ENCODE results near the gene LRMDA. TPM values are rescaled to one million over a fixed set of nuclear protein-coding genes. Genes with fewer than 3 reads are reported as not detected.

The LRMDA gene
- total and polyA plus RNA-seq, 10 of the 15 experiments (the other 5 are each of a cell fraction or from before 2014, with no cell fraction given) = 0.07 to 0.54 (median 0.29) TPM; not detected in 4

DNA sequence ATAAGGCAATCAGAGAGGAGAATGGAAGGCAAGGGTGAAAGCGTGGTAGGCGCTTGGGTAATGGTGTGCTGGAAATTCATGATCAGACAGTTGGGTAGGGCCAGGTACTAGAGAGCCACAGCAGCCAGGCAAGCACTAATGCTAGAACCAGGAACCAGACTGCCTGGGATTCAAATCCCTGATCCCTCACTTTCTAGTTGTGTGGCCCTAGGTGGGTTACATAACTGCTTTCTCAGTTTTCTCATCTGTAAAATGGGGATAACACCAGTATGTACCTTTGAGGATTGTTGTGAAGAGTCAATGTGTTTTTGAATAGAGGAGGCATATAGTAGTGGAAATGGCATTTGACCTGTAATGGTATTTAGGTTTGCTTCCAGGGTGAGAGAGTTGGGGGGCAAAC is 225.9 kb downstream of the LRMDA start:
- no peaks in the 10 kb centered on the region for H3K4me1 ChIP-seq (ENCODE audit: control insufficient read depth, insufficient read depth, low read length)
- FAIRE-seq = no peak
- no peaks in the 10 kb centered on the region for H3K79me2 ChIP-seq (ENCODE audit: control insufficient read depth, insufficient read depth, low read length)
- ATAC-seq = no peak
- CTCF ChIA-PET = no interaction called here
- no peaks in the 10 kb centered on the region for H3K9me3 ChIP-seq (replicated peaks; ENCODE audit: control insufficient read depth, insufficient read depth, low read length)
- POLR2A ChIA-PET = no interaction called here
- intact Hi-C loops (cut with micrococcal nuclease; ENCODE audit: unreplicated experiment) = no loop called here
- H2AFZ ChIP-seq (ENCODE audit: control insufficient read depth, low read depth, low read length) = no peak overlapping the region
- no peak overlapping the region for H3K27ac ChIP-seq (ENCODE audit: control insufficient read depth, insufficient read depth)
- no peaks in the 10 kb centered on the region for H3K36me3 ChIP-seq (ENCODE audit: control insufficient read depth in 2 of 2, insufficient read depth in 2 of 2, low read length in 1 of 2)
- RAD21 ChIA-PET (ENCODE audit: unreplicated experiment) = no interaction called here
- H3K4me3 ChIP-seq = no peak overlapping the region
- 0% methylated on average over 2 of the region's 2 CpGs for WGBS (ENCODE audit: insufficient coverage, insufficient replicate concordance, low lambda C conversion rate, missing lambda C conversion rate)
- no peaks in the 10 kb centered on the region; a peak in 1 of 4 replicates for H3K27me3 ChIP-seq (replicated peaks in 1 of 2; ENCODE audit: control insufficient read depth in 2 of 2, insufficient read depth in 2 of 2, low read length in 1 of 2)
- in situ Hi-C loops (cut with MboI) = no loop called here
- no peak for DNase-seq (ENCODE audit: low read depth, low spot score)
- BruUV-seq (replicated peaks) = no TSS peak
- TF ChIP-seq, protein P1, sequence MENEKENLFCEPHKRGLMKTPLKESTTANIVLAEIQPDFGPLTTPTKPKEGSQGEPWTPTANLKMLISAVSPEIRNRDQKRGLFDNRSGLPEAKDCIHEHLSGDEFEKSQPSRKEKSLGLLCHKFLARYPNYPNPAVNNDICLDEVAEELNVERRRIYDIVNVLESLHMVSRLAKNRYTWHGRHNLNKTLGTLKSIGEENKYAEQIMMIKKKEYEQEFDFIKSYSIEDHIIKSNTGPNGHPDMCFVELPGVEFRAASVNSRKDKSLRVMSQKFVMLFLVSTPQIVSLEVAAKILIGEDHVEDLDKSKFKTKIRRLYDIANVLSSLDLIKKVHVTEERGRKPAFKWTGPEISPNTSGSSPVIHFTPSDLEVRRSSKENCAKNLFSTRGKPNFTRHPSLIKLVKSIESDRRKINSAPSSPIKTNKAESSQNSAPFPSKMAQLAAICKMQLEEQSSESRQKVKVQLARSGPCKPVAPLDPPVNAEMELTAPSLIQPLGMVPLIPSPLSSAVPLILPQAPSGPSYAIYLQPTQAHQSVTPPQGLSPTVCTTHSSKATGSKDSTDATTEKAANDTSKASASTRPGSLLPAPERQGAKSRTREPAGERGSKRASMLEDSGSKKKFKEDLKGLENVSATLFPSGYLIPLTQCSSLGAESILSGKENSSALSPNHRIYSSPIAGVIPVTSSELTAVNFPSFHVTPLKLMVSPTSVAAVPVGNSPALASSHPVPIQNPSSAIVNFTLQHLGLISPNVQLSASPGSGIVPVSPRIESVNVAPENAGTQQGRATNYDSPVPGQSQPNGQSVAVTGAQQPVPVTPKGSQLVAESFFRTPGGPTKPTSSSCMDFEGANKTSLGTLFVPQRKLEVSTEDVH (IDR thresholded peaks at IDR 0.05; ENCODE audit: low read depth, partially characterized antibody) = no peak
- no peak overlapping the region for H3K9ac ChIP-seq (ENCODE audit: control insufficient read depth, insufficient read depth, low read length)
- SMC1A ChIA-PET (ENCODE audit: uncharacterized antibody, unreplicated experiment) = no interaction called here
- no peak overlapping the region for H3K4me2 ChIP-seq (ENCODE audit: control insufficient read depth, insufficient read depth)
- no peaks in the 10 kb centered on the region for H4K20me1 ChIP-seq (ENCODE audit: control insufficient read depth, insufficient read depth)

DNA sequence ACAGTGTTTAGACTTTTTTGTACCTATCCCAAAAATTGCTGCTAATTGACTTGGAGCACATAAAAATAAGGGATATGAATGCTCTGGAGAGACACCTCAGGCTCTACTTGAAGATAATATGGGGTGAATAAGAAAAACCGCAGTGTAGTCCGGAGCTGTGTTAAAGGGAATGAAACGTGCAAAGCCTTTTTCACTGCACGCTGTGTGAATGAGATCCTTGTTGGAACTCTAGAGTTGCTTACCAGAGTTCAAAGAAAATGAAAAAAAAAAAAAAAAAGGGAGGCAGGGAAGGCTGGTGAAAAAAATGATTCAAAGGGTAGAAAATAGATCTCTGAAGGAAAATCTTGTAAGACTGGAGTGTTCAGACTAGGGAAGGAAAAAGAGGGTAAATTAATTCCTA is 226.6 kb downstream of the LRMDA start:
- Histone ChIP-seq H2AFZ (ENCODE audit: control insufficient read depth, low read depth, low read length) (no peak overlapping the region), H3K4me2 (ENCODE audit: control insufficient read depth, insufficient read depth) (no peak overlapping the region), H3K36me3 (ENCODE audit: control insufficient read depth in 2 of 2, insufficient read depth in 2 of 2, low read length in 1 of 2) (no peaks in the 10 kb centered on the region), H3K27me3 (replicated peaks in 1 of 2; ENCODE audit: control insufficient read depth in 2 of 2, insufficient read depth in 2 of 2, low read length in 1 of 2) (no peaks in the 10 kb centered on the region; a peak in 2 of 4 replicates), H3K79me2 (ENCODE audit: control insufficient read depth, insufficient read depth, low read length) (no peaks in the 10 kb centered on the region), H3K9ac (ENCODE audit: control insufficient read depth, insufficient read depth, low read length) (no peak overlapping the region), H4K20me1 (ENCODE audit: control insufficient read depth, insufficient read depth) (no peaks in the 10 kb centered on the region), H3K4me3 (no peak overlapping the region), H3K4me1 (ENCODE audit: control insufficient read depth, insufficient read depth, low read length) (no peaks in the 10 kb centered on the region), H3K9me3 (replicated peaks; ENCODE audit: control insufficient read depth, insufficient read depth, low read length) (no peaks in the 10 kb centered on the region), H3K27ac (ENCODE audit: control insufficient read depth, insufficient read depth) (no peak overlapping the region)
- BruUV-seq (replicated peaks) = no TSS peak
- no peak for ATAC-seq
- no peak for TF ChIP-seq TARDBP (IDR thresholded peaks at IDR 0.05; ENCODE audit: borderline replicate concordance)
- no peak for TF ChIP-seq MYB (IDR thresholded peaks at IDR 0.05; ENCODE audit: borderline replicate concordance, low read depth, low read length)
- ChIA-PET SMC1A (ENCODE audit: uncharacterized antibody, unreplicated experiment) (no interaction called here), RAD21 (ENCODE audit: unreplicated experiment) (no interaction called here), POLR2A (no interaction called here), CTCF (no interaction called here)
- no peak for DNase-seq (ENCODE audit: low read depth, low spot score)
- FAIRE-seq = no peak
- WGBS (ENCODE audit: insufficient coverage, insufficient replicate concordance, low lambda C conversion rate, missing lambda C conversion rate) = 31% methylated on average over 4 of the region's 4 CpGs
- intact Hi-C loops (cut with micrococcal nuclease; ENCODE audit: unreplicated experiment) = no loop called here
- in situ Hi-C loops (cut with MboI) = no loop called here

Measured in GM12878 (cell line).